ENCODE data around the gene NECTIN2.
"Not testable (repeated sequence)": the region's sequence is repeated elsewhere in the genome, so short reads cannot be mapped to it uniquely, and the experiment has no call there.

The NECTIN2 gene

GRCh38 chr19:44824761-44825160, 21.3 kb upstream of the NECTIN2 start:
- Histone ChIP-seq H3K9ac (no peak overlapping the region), H3K79me2 (ENCODE audit: insufficient read depth, low read depth) (no peaks in the 10 kb centered on the region), H3K36me3 (ENCODE audit: insufficient read depth) (no peaks in the 10 kb centered on the region), H3K27ac (no peak overlapping the region), H4K20me1 (ENCODE audit: insufficient read depth) (no peaks in the 10 kb centered on the region), H3K4me1 (ENCODE audit: low read depth, poor library complexity, severe bottlenecking) (no peaks in the 10 kb centered on the region), H3K4me3 (IDR thresholded peaks at IDR 0.05; ENCODE audit: insufficient read depth, low read depth, low read length) (no peak overlapping the region), H3K4me2 (no peak overlapping the region), H3K27me3 (ENCODE audit: insufficient read depth, low read depth) (peaks cover 29% of the 10 kb centered on the region), H2AFZ (ENCODE audit: low read depth) (no peak overlapping the region)
- no peak for TF ChIP-seq CTCF (conservative IDR thresholded peaks at IDR 0.05; ENCODE audit: low read depth, low read length)

GRCh38 chr19:44832875-44833274, 13.2 kb upstream of the NECTIN2 start:
- not testable (repeated sequence) for H3K4me2 ChIP-seq; H2AFZ ChIP-seq (ENCODE audit: low read depth); H3K27ac ChIP-seq; H3K36me3 ChIP-seq (ENCODE audit: insufficient read depth); H4K20me1 ChIP-seq (ENCODE audit: insufficient read depth); H3K4me1 ChIP-seq (ENCODE audit: low read depth, poor library complexity, severe bottlenecking); H3K4me3 ChIP-seq (IDR thresholded peaks at IDR 0.05; ENCODE audit: insufficient read depth, low read depth, low read length); H3K79me2 ChIP-seq (ENCODE audit: insufficient read depth, low read depth); H3K9ac ChIP-seq
- peaks cover 31% of the 10 kb centered on the region; the same call in 1 of the 2 replicates for H3K27me3 ChIP-seq (ENCODE audit: insufficient read depth, low read depth)

GRCh38 chr19:44834399-44834798, 11.7 kb upstream of the NECTIN2 start:
- not testable (repeated sequence) for H3K9ac ChIP-seq; H3K79me2 ChIP-seq (ENCODE audit: insufficient read depth, low read depth); H3K4me2 ChIP-seq

GRCh38 chr19:44839276-44839675, 6.8 kb upstream of the NECTIN2 start:
- TF ChIP-seq CTCF (conservative IDR thresholded peaks at IDR 0.05; ENCODE audit: low read depth, low read length): no peak

More at GRCh38 chr19:44834399-44834798, 11.7 kb upstream of the NECTIN2 start:
- H4K20me1 ChIP-seq (ENCODE audit: insufficient read depth); H2AFZ ChIP-seq (ENCODE audit: low read depth); H3K27ac ChIP-seq; H3K4me1 ChIP-seq (ENCODE audit: low read depth, poor library complexity, severe bottlenecking); H3K36me3 ChIP-seq (ENCODE audit: insufficient read depth); H3K4me3 ChIP-seq (IDR thresholded peaks at IDR 0.05; ENCODE audit: insufficient read depth, low read depth, low read length): not testable (repeated sequence)
- peaks cover 31% of the 10 kb centered on the region; the same call in 1 of the 2 replicates for H3K27me3 ChIP-seq (ENCODE audit: insufficient read depth, low read depth)

GRCh38 chr19:44840811-44841210, 5.3 kb upstream of the NECTIN2 start:
- Histone ChIP-seq H3K4me1 (ENCODE audit: low read depth, poor library complexity, severe bottlenecking) (peaks cover 11% of the 10 kb centered on the region), H3K36me3 (ENCODE audit: insufficient read depth) (no peaks in the 10 kb centered on the region), H3K27ac (no peak overlapping the region), H3K4me2 (no peak overlapping the region), H4K20me1 (ENCODE audit: insufficient read depth) (no peaks in the 10 kb centered on the region), H3K4me3 (IDR thresholded peaks at IDR 0.05; ENCODE audit: insufficient read depth, low read depth, low read length) (no peak overlapping the region), H3K27me3 (ENCODE audit: insufficient read depth, low read depth) (peaks cover 6% of the 10 kb centered on the region; the same call in 1 of the 2 replicates), H2AFZ (ENCODE audit: low read depth) (no peak overlapping the region), H3K9ac (no peak overlapping the region), H3K79me2 (ENCODE audit: insufficient read depth, low read depth) (no peaks in the 10 kb centered on the region)
- TF ChIP-seq CTCF (conservative IDR thresholded peaks at IDR 0.05; ENCODE audit: low read depth, low read length): no peak

More at GRCh38 chr19:44839276-44839675, 6.8 kb upstream of the NECTIN2 start:
- Histone ChIP-seq H2AFZ (ENCODE audit: low read depth) (no peak overlapping the region), H3K4me3 (IDR thresholded peaks at IDR 0.05; ENCODE audit: insufficient read depth, low read depth, low read length) (no peak overlapping the region), H4K20me1 (ENCODE audit: insufficient read depth) (no peaks in the 10 kb centered on the region), H3K27me3 (ENCODE audit: insufficient read depth, low read depth) (peaks cover 13% of the 10 kb centered on the region; the same call in 1 of the 2 replicates), H3K27ac (no peak overlapping the region), H3K79me2 (ENCODE audit: insufficient read depth, low read depth) (no peaks in the 10 kb centered on the region), H3K4me1 (ENCODE audit: low read depth, poor library complexity, severe bottlenecking) (peaks cover 3% of the 10 kb centered on the region), H3K36me3 (ENCODE audit: insufficient read depth) (no peaks in the 10 kb centered on the region), H3K4me2 (no peak overlapping the region), H3K9ac (no peak overlapping the region)

All from KMS-11 (cell line).